AG04449 (cell line): ENCODE data around the gene TARBP1.
"Not testable (repeated sequence)": the region's sequence is repeated elsewhere in the genome, so short reads cannot be mapped to it uniquely, and the experiment has no call there.

Experiments used
- CTCF ChIA-PET: fragments of 350-600 bp; formaldehyde crosslinking; extraction: SDS; loops from one replicate; lab custom pipeline; 2021; ENCODE audit warnings: antibody characterized with exemption; lab: Yijun Ruan, JAX
- POLR2A ChIA-PET: fragments of 400-600, 350-600 bp; formaldehyde crosslinking; extraction: SDS; loops from one replicate; lab custom pipeline; 2020; ENCODE audit warnings: antibody characterized with exemption, inconsistent platforms; lab: Yijun Ruan, JAX
- DNase-seq: peaks from one replicate; pipeline ENCODE4 v3.0.0-alpha.2; 2010; ENCODE audit warnings: low read depth, low spot score
- H3K4me3 ChIP-seq: 2 replicates; pipeline ENCODE4 v1.5.1; 2011; ENCODE audit warnings: low read depth, mild to moderate bottlenecking, control low read depth, low read length
- CTCF ChIP-seq: IDR thresholded peaks from one replicate; pipeline ENCODE4 v1.5.1; 2011; ENCODE audit warnings: mild to moderate bottlenecking, moderate library complexity, low read length, control low read depth, inconsistent platforms; ENCODE audit not compliant: insufficient read depth; ENCODE audit errors: missing control alignments

TARBP1 gene

DNA sequence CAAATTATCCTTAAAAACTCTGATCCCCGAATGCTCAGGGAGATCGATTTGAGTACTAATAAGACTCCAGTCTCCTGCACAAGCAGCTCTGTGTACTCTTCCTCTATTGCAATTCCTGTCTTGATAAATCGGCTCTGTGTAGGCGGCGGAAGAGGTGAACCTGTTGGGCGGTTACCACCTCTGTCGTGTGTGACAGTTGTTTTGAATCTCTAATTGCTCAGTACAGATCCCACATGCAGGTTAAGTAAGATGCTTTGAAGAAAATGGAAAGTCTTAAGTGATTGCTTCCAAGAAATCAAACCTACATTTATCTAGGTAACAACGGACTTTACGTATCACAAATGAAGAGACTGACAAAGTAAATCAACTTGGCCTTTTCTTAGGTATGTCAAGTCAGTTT is 70.2 kb downstream of the TARBP1 start:
- H3K4me3 ChIP-seq, result no peak overlapping the region
- CTCF ChIA-PET, result no interaction called here
- POLR2A ChIA-PET, result no interaction called here
- no peak for DNase-seq
- TF ChIP-seq CTCF, result no peak

DNA sequence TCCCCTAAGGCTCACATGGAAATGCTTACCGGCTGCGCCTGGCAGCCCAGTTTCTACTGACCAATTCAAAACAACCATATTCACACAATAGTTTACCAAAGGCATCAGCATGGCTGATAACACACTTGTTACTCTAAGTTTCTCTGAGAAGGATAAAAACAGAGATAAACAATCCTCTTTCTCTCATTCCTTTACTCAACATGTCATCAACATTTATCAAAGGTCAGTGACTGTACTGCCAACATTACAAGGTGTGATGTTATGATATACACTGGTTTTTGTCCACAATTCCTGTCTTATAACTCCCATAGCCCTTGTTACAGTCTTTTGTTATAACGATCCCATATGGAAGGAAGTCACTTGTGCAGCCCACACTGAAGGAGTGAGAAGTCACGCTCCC is 72.1 kb downstream of the TARBP1 start:
- CTCF ChIA-PET, result no interaction called here
- TF ChIP-seq CTCF, result no peak
- H3K4me3 ChIP-seq, result no peak overlapping the region
- POLR2A ChIA-PET, result no interaction called here
- DNase-seq, result no peak

GRCh38 chr1:234405676-234406075 is 73.3 kb downstream of the TARBP1 start:
- ChIA-PET CTCF (interaction anchor here (0.8 kb wide), 1 partner anchor 291 kb away, joined by 3 read pairs; no protein-coding TSS in a partner anchor), POLR2A (no interaction called here)
- no peak for DNase-seq
- H3K4me3 ChIP-seq, result no peak overlapping the region
- no peak for TF ChIP-seq CTCF

- CTCF ChIA-PET, result no interaction called here
- DNase-seq, result no peak
- H3K4me3 ChIP-seq, result no peak overlapping the region
- TF ChIP-seq CTCF, result no peak
- POLR2A ChIA-PET, result no interaction called here
These were observed 76.0 kb downstream of the TARBP1 start for GRCh38 chr1:234402939-234403338.

- ChIA-PET CTCF (no interaction called here), POLR2A (no interaction called here)
- DNase-seq, result no peak
- H3K4me3 ChIP-seq, result no peak overlapping the region
- TF ChIP-seq CTCF, result no peak
These were observed 77.3 kb downstream of the TARBP1 start for GRCh38 chr1:234401658-234402057.

GRCh38 chr1:234400773-234401172 is 78.2 kb downstream of the TARBP1 start:
- CTCF ChIA-PET, result no interaction called here
- no peak overlapping the region for H3K4me3 ChIP-seq

DNA sequence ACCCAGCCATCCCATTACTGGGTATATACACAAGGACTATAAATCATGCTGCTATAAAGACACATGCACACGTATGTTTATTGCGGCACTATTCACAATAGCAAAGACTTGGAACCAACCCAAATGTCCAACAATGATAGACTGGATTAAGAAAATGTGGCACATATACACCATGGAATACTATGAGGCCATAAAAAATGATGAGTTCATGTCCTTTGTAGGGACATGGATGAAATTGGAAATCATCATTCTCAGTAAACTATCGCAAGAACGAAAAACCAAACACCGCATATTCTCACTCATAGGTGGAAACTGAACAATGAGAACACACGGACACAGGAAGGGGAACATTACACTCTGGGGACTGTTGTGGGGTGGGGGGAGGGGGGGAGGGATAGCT is 79.5 kb downstream of the TARBP1 start:
- DNase-seq, H3K4me3 ChIP-seq, CTCF ChIA-PET, POLR2A ChIA-PET: not testable (repeated sequence)

More at GRCh38 chr1:234400773-234401172, 78.2 kb downstream of the TARBP1 start:
- no peak for TF ChIP-seq CTCF
- DNase-seq, result no peak
- POLR2A ChIA-PET, result no interaction called here
